ENCODE data around the gene FBXO31.
"Not testable (repeated sequence)": the region's sequence is repeated elsewhere in the genome, so short reads cannot be mapped to it uniquely, and the experiment has no call there.

The FBXO31 gene

DNA sequence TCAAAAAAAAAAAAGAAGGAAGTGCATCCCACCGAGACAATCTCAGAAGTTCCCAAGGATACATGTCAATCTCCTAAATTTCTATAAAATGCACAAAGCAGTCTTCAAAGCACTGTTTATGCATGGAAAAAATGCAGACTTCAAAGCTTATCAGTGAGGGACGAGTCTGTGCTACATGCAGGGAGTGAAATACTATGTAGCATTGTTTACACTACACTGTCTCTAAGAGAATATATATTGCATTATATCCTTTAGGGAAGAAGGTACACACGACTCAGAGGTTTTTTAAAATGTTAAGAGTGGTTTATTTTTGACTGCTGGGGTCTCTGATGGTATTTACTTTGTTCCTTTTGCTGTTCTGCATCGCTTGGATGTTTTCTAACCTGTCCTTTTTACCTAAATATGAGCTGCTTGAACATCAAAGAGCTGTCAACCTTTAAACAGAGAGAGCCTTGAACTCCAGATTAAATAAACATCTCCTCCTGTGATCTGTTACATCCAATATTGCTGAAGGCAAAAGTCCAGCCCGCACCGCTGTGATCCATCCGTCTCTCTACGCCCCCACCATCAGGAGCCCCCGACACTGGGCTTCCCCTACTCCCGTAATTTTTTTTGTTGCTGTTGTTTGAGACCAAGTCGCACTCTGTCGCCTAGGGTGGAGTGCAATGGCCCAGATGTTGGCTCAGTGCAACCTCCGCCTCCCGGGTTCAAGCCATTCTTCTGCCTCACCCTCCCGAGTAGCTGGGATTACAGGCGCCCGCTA, 1.4 kb downstream of the FBXO31 start:
- no peak for DNase-seq

- no peak for DNase-seq
Measured at GRCh38 chr16:87380881-87381280, 2.7 kb downstream of the FBXO31 start.

GRCh38 chr16:87380403-87380802, 3.2 kb downstream of the FBXO31 start:
- no peak for DNase-seq

DNA sequence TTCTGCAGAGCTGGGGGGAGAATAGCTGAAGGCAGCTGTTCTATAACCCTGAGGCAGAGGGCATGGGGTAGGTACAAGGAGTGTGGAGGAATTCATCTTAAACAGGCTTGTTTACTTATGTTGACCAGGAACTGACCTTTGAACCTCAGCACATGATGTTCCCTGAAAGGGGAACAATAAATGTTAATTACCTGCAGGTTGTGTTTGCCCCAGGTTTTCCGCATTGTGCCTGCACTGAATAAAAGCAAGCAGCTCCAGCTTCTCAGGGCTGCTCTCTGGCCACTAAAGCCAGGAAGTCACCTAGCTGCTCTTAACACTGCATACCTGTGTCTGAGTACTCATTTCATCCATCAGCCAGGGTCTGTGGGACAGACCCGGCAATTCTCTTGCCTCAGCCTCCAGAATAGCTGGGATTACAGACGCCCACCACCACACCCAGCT, 4.2 kb downstream of the FBXO31 start:
- DNase-seq: not testable (repeated sequence)

- no peak for DNase-seq
Measured at GRCh38 chr16:87376660-87377059, 6.9 kb downstream of the FBXO31 start.

GRCh38 chr16:87375426-87376135, 8.0 kb downstream of the FBXO31 start:
- no peak for DNase-seq

DNA sequence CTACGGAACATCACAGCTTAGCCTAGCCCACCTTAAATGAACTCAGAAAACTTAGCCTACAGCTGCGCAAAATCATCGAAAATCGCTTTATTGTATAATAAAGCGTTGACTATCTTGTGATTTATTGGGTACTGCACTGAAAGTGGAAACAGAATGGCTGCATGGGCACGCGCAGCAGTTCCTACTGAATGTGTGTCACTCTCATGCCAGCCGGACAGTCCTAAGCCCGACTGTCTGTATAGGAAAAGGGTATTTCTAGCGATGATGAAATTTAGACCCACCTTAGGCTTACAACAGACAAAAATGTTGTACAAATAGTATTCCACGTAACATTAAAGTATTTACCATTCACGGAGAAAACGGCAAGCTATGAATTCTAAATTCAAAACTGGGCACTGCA, 9.3 kb downstream of the FBXO31 start:
- DNase-seq: no peak

GRCh38 chr16:87372305-87372704, 11.3 kb downstream of the FBXO31 start:
- DNase-seq: no peak

DNA sequence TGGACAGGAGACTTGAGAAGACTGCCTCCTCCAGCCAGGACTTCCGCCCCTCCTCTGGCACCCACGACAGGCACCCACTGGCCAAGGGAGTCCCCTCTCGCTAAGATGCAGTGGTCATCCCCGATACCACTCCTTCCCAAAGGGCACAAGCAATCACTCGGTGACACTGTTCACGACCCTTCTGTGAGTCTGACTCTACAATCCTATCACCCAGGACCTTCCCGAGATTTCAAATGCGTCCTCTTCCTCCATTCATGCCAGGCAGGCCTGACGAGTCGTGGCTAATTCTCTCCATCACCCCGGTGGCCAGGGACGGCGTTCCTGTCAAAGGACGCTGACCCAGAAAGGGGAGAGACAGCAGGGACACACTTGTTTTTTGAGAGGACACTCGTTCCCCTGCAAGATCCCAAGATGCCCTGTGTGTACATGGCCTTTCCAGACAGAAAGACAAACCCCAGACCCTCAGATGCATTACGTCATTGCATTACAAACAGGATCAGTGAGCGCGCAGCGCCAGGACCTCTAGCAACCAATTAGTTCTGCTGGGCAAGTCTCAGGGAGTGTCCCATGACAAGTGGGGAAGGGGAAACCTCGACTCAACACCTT, 12.2 kb downstream of the FBXO31 start:
- DNase-seq: no peak

- no peak for DNase-seq
Measured at GRCh38 chr16:87369796-87370719, 13.5 kb downstream of the FBXO31 start.

GRCh38 chr16:87369117-87369765, 14.3 kb downstream of the FBXO31 start:
- no peak for DNase-seq

GRCh38 chr16:87368029-87368770, 15.4 kb downstream of the FBXO31 start:
- DNase-seq: no peak

GRCh38 chr16:87367529-87367928, 16.0 kb downstream of the FBXO31 start:
- no peak for DNase-seq

GRCh38 chr16:87366930-87367329, 16.6 kb downstream of the FBXO31 start:
- no peak for DNase-seq

DNA sequence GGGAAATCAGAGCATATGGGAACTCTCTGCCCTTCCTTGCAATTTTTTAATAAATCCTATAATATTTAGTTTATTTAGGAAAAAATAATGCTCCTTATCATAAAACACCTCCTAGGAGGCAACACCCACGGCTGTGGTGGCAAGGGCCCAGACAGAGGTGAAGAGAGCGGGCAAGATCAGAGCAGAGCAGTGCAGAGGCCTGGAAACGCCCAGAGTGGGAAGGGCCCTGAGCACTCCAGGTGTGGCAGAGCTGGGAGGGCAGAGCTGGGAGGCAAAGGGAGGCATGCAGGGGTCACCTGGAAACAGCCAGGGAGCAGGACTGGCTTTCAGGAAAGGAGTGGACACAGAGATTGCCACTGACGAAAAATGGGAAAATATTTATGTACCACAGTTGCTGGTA, 17.3 kb downstream of the FBXO31 start:
- no peak for DNase-seq

- DNase-seq: no peak
Measured at GRCh38 chr16:87365021-87365713, 18.4 kb downstream of the FBXO31 start.

GRCh38 chr16:87363771-87364455, 19.7 kb downstream of the FBXO31 start:
- DNase-seq: no peak

DNA sequence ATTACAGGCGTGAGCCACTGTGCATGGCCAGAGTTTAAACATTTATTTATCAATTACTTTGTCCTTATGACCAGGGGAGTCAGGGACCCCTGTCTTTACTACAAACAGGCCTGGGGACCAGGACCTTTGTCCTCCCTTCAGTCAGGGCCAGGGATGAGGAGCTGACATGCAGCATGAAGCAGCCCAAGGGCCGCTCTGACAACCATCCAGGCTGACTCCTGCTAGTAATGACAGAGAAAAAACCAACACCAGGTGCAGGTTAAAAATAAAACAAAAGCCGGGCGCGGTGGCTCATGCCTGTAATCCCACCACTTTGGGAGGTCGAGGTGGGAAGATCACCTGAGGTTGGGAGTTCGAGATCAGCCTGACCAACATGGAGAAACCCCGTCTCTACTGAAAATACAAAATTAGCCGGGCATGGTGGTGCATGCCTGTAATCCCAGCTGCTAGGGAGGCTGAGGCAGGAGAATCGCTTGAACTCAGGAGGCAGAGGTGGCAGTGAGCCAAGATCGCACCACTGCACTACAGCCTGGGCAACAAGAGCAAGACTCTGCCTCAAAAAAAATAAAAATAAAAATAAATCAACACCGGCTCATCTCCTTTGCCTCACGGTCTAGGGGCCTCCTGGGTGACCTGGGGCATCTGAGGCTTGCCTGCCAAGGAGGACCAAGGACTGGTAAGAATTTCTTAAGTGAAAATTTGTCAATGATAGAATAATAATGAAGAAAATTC, 20.6 kb downstream of the FBXO31 start:
- not testable (repeated sequence) for DNase-seq

- DNase-seq: no peak
Measured at GRCh38 chr16:87361916-87362619, 21.5 kb downstream of the FBXO31 start.
